Epithelial cell of esophagus (primary cell): ENCODE data around the gene IGSF9B.

Source experiments
- DNase-seq: peaks from one replicate; pipeline ENCODE4 v3.0.0; 2010; ENCODE audit warnings: low read depth
- H3K4me3 ChIP-seq: 2 replicates; pipeline ENCODE4 v1.5.1; 2011; ENCODE audit warnings: mild to moderate bottlenecking, low read length, control low read depth
- TF ChIP-seq, protein P1 (sequence below): IDR thresholded peaks from 2 replicates; pipeline ENCODE4 v1.5.1; 2011; ENCODE audit warnings: low read depth, mild to moderate bottlenecking, low read length, control low read depth, inconsistent platforms; ENCODE audit not compliant: insufficient read depth; ENCODE audit errors: missing control alignments

Gene IGSF9B

DNA sequence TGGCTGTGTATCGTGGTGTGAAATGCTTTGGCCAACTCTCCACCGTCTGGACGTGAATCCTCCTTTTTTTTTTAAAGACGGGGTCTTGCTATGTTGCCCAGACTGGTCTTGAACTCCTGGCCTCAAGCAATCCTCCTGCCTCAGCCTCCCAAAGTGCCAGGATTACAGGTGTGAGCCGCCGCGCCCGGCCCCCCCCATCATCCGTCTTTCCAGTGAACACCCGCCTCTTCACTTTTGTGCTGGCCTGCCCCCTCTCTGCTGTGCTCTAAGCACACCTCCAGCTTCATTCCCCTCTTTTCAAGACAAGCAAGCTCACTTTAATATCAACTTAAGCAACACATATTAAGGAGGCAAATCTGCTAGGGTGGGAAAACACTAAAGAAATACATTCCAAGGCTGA, 35.3 kb downstream of the IGSF9B start:
- TF ChIP-seq, protein P1, sequence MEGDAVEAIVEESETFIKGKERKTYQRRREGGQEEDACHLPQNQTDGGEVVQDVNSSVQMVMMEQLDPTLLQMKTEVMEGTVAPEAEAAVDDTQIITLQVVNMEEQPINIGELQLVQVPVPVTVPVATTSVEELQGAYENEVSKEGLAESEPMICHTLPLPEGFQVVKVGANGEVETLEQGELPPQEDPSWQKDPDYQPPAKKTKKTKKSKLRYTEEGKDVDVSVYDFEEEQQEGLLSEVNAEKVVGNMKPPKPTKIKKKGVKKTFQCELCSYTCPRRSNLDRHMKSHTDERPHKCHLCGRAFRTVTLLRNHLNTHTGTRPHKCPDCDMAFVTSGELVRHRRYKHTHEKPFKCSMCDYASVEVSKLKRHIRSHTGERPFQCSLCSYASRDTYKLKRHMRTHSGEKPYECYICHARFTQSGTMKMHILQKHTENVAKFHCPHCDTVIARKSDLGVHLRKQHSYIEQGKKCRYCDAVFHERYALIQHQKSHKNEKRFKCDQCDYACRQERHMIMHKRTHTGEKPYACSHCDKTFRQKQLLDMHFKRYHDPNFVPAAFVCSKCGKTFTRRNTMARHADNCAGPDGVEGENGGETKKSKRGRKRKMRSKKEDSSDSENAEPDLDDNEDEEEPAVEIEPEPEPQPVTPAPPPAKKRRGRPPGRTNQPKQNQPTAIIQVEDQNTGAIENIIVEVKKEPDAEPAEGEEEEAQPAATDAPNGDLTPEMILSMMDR, result no peak
- DNase-seq, result no peak
- H3K4me3 ChIP-seq, result no peak overlapping the region

- H3K4me3 ChIP-seq, result no peak overlapping the region
- no peak for DNase-seq
- TF ChIP-seq, protein P1, result no peak
Measured at GRCh38 chr11:133921026-133921425, 35.7 kb downstream of the IGSF9B start.

- TF ChIP-seq, protein P1, result no peak
- H3K4me3 ChIP-seq, result no peak overlapping the region
- DNase-seq, result no peak
Measured at GRCh38 chr11:133920109-133920990, 36.4 kb downstream of the IGSF9B start.

DNA sequence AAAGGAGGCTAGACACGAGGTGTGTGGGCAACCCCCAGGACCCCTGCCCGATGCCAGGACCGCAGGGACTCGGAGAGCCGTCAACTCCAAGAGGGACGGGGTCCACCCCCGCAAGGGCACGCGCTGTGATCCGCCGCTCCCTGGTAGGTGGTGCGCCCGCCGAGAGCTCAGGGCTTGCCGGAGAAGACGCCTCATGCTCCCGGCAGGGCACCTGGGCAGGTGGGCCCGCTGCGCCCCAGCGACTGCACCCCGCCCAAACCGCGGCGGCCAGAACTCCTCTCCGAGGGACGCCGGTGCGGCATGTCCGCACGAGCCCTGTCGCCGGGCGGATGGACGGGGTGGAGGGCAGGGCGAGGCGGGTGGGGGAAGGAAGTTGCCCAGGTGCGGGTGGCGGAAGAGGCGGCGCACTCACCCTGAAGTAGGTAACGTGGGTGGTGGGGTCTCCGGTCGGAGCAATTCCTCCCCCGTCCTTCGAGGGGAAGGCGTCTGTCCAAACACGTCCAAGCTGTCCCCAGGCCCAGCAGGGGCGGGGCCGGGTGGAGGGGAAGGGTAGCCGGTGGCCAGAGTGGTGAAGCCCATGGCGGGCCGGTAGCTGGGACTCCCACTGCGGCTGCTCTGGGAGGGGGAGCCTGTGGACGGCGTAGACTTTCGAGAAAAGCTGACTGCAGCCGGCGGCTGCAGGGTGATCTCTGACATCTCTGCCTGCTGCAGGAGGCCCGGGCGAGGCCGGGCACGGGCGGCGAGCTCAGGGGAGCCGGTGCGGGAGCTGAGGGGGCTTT, 37.2 kb downstream of the IGSF9B start:
- TF ChIP-seq, protein P1, result no peak
- no peak overlapping the region for H3K4me3 ChIP-seq
- no peak for DNase-seq

DNA sequence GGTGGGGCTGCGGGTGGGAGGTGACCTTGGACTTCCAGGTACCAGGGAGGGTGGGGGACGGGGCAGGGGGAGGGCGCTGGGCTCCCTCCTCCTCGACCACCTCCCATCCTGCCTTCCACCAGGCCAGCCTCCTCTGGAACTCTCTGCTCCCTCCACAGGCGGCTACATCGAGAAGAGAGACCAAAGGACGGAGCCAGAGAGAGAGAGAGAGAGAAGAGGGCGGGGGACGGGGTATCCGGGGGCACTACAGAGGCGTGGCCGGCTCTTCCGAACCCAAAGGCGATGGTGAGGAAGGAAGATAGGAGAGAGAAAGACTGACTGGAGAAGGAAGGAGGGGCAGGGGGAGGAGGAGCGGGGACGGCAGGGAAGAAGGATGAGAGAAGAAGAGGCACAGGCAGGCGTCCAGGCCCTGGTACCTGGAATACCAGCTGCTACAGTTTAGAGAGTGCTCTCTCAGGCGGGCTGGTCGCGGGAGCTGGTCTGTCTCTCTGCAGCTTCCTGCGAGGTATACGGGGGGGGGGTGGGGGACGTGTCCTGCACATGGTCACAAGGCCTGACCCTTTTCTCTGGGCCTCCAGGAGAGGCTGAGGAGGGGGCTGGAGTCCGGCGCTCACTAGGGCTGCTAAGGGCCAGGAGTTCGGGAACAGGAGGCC, 38.0 kb downstream of the IGSF9B start:
- H3K4me3 ChIP-seq, result no peak overlapping the region
- TF ChIP-seq, protein P1, result no peak
- no peak for DNase-seq

DNA sequence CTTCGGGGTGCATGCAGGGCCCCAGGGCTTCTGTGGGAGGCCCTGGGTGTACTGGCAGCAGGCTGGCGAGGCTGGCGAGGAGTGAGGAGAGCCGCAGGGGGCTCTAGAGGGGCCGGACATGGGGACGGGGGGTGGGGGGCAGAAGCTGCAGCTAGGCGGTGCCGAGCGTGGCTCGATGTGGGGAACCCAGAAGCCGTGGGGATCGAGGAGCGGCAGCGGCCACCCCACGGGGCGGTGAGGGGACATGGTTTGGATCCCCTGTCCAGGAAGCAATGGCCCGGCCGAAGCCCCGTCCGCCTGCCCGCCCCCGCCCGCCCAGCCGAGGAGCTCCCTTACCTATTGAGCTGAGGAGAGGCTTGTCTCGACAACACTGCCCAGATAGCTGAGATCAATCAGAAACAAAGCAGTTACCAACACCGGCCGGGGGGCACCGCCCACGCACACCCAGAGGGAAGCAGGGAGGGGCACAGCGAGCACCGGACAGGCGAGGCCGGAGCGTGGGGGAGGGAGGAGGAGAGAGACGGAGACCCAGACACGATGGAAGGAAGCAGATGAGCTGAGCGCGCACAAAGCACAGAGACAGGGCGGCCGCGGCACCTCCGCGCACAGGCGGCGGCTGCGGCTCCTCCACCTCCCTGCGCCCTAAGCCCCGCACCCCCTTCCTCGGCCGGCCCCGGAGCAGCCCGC, 38.7 kb downstream of the IGSF9B start:
- no peak overlapping the region for H3K4me3 ChIP-seq
- TF ChIP-seq, protein P1, result no peak
- no peak for DNase-seq
